ENCODE data around the gene NOL3.

- no peak for TF ChIP-seq GABPA (IDR thresholded peaks at IDR 0.05; ENCODE audit: low read depth)
- TF ChIP-seq, protein P1, sequence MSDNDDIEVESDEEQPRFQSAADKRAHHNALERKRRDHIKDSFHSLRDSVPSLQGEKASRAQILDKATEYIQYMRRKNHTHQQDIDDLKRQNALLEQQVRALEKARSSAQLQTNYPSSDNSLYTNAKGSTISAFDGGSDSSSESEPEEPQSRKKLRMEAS (IDR thresholded peaks at IDR 0.05; ENCODE audit: low read depth), result no peak
- TF ChIP-seq, protein P2, sequence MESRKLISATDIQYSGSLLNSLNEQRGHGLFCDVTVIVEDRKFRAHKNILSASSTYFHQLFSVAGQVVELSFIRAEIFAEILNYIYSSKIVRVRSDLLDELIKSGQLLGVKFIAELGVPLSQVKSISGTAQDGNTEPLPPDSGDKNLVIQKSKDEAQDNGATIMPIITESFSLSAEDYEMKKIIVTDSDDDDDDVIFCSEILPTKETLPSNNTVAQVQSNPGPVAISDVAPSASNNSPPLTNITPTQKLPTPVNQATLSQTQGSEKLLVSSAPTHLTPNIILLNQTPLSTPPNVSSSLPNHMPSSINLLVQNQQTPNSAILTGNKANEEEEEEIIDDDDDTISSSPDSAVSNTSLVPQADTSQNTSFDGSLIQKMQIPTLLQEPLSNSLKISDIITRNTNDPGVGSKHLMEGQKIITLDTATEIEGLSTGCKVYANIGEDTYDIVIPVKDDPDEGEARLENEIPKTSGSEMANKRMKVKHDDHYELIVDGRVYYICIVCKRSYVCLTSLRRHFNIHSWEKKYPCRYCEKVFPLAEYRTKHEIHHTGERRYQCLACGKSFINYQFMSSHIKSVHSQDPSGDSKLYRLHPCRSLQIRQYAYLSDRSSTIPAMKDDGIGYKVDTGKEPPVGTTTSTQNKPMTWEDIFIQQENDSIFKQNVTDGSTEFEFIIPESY (IDR thresholded peaks at IDR 0.05; ENCODE audit: borderline replicate concordance, low read depth), result no peak
- no peak for TF ChIP-seq EP300 (IDR thresholded peaks at IDR 0.05; ENCODE audit: borderline replicate concordance in 1 of 2, low read depth in 1 of 2, low read length in 1 of 2)
These were observed 14.2 kb downstream of the NOL3 start for GRCh38 chr16:67184453-67184994.
